B cell (primary cell): ENCODE measurements around the gene CRP. TPM values are rescaled to one million over a fixed set of nuclear protein-coding genes. Genes with fewer than 3 reads are reported as not detected.

ENCODE experiments used
- ATAC-seq: fragments of 200-7000 bp; cut with Tn5 transposase; one replicate; pipeline ENCODE4 v1.10.0; 2021; ENCODE audit warnings: low read depth, mild to moderate bottlenecking, moderate number of reproducible peaks, moderate library complexity
- CTCF ChIA-PET: fragments of 350-600 bp; sonication (Branson Sonifier 250); formaldehyde crosslinking; loops from one replicate; lab custom pipeline; 2021; ENCODE audit warnings: antibody characterized with exemption, inconsistent platforms; lab: Charles Lee
- POLR2A ChIA-PET: fragments of 350-600 bp; sonication (Branson Sonifier 250); formaldehyde crosslinking; loops from one replicate; lab custom pipeline; 2021; ENCODE audit warnings: antibody characterized with exemption; lab: Charles Lee
- DNase-seq: peaks from one replicate; pipeline ENCODE4 v3.0.0; 2013
- H2AFZ ChIP-seq: 2 replicates; pipeline ENCODE4 v1.6.1; 2012; ENCODE audit warnings: mild to moderate bottlenecking, low read depth, low read length; ENCODE audit not compliant: insufficient read depth, poor library complexity, severe bottlenecking
- H3K27ac ChIP-seq, 2 donors: 1 replicate in 1 of 2; 2 replicates in 1 of 2; pipeline ENCODE4 v1.5.1; 2012 to 2013; ENCODE audit warnings: low read length in 2 of 2, mild to moderate bottlenecking in 2 of 2, moderate library complexity in 1 of 2
- H3K27me3 ChIP-seq, 4 experiments: fragments of 200-600 bp in 1 of 4; sonication (generic) in 1 of 4; replicated peaks in 1 of 4; 1 replicate in 2 of 4; 2 replicates in 2 of 4; pipeline versions ENCODE4 v1.6.1 to v1.7.0; 2013 to 2016; ENCODE audit warnings: low read length in 3 of 4, mild to moderate bottlenecking in 2 of 4, mixed read lengths in 1 of 4, moderate library complexity in 1 of 4; ENCODE audit not compliant: insufficient read depth in 4 of 4, control insufficient read depth in 3 of 4; ENCODE audit errors: control extremely low read depth in 1 of 4
- H3K36me3 ChIP-seq, 2 experiments: replicated peaks in 1 of 2; 1 replicate in 1 of 2; 2 replicates in 1 of 2; pipeline versions ENCODE4 v1.6.1 to v1.7.1; 2013; ENCODE audit warnings: low read length in 1 of 2; ENCODE audit not compliant: insufficient read depth in 2 of 2, control insufficient read depth in 1 of 2; ENCODE audit errors: control extremely low read depth in 1 of 2, extremely low read depth in 1 of 2
- H3K4me1 ChIP-seq, 2 donors: fragments of 200-600 bp in 1 of 2; sonication (generic) in 1 of 2; 1 replicate in 1 of 2; 2 replicates in 1 of 2; pipeline versions ENCODE4 v1.5.1 to v1.6.1; 2013 to 2017; ENCODE audit warnings: low read length in 2 of 2; ENCODE audit not compliant: control insufficient read depth in 2 of 2, insufficient read depth in 2 of 2
- H3K4me2 ChIP-seq: replicated peaks from 2 replicates; pipeline ENCODE3; 2012; ENCODE audit warnings: mild to moderate bottlenecking, low read depth, low read length; ENCODE audit not compliant: poor library complexity, severe bottlenecking
- H3K4me3 ChIP-seq, 5 experiments: fragments of 200-600 bp in 1 of 5; sonication (generic) in 1 of 5; 1 replicate in 3 of 5; 2 replicates in 2 of 5; pipeline versions ENCODE4 v1.5.1 to v1.7.0; 2011 to 2016; ENCODE audit warnings: low read length in 4 of 5, mild to moderate bottlenecking in 4 of 5, low read depth in 2 of 5, control low read depth in 1 of 5, moderate library complexity in 1 of 5; ENCODE audit not compliant: insufficient read depth in 1 of 5; ENCODE audit errors: control extremely low read depth in 1 of 5, extremely low read depth in 1 of 5
- H3K79me2 ChIP-seq: fragments of 200-600 bp; sonication (generic); one replicate; pipeline ENCODE4 v1.6.0; 2016; ENCODE audit warnings: low read length; ENCODE audit not compliant: control insufficient read depth, insufficient read depth
- H3K9ac ChIP-seq: fragments of 200-600 bp; sonication (generic); 2 replicates; pipeline ENCODE4 v1.6.1; 2017; ENCODE audit warnings: mild to moderate bottlenecking, low read length, moderate library complexity
- H3K9me3 ChIP-seq, 3 donors: one replicate each; pipeline versions ENCODE4 v1.6.1 to v1.7.1; 2013; ENCODE audit warnings: low read length in 2 of 3; ENCODE audit not compliant: control insufficient read depth in 2 of 3, insufficient read depth in 1 of 3; ENCODE audit errors: control extremely low read depth in 1 of 3
- H4K20me1 ChIP-seq: 2 replicates; pipeline ENCODE4 v1.6.0; 2012; ENCODE audit warnings: mild to moderate bottlenecking, low read length; ENCODE audit not compliant: insufficient read depth, control insufficient read depth, poor library complexity, severe bottlenecking
- H3K27ac Mint-ChIP-seq: one replicate; pipeline ENCODE4 v1.8.0; 2021; ENCODE audit warnings: mixed read lengths
- H3K27me3 Mint-ChIP-seq: one replicate; pipeline ENCODE4 v1.8.0; 2021; ENCODE audit warnings: mixed read lengths
- H3K4me1 Mint-ChIP-seq: one replicate; pipeline ENCODE4 v1.8.0; 2021; ENCODE audit warnings: mixed read lengths
- H3K4me3 Mint-ChIP-seq: one replicate; pipeline ENCODE4 v1.8.0; 2021; ENCODE audit warnings: mixed read lengths
- H3K9me3 Mint-ChIP-seq: one replicate; pipeline ENCODE4 v1.8.0; 2022; ENCODE audit warnings: mixed read lengths; ENCODE audit not compliant: insufficient read depth
- EZH2 ChIP-seq: IDR thresholded peaks from 2 replicates; pipeline ENCODE4 v1.6.1; 2012; ENCODE audit warnings: borderline replicate concordance, low read depth, mild to moderate bottlenecking, moderate library complexity, low read length; ENCODE audit not compliant: insufficient read depth, poor library complexity, severe bottlenecking
- WGBS: methylation state at CpG from one replicate; pipeline ENCODE4 v1.1.5; 2013; ENCODE audit warnings: missing lambda C conversion rate; ENCODE audit not compliant: insufficient coverage; 5-methylcytosine and 5-hydroxymethylcytosine counted together
- intact Hi-C: fragments of 100-400 bp; cut with micrococcal nuclease; formaldehyde crosslinking; loops from one replicate; pipeline ENCODE4 v1.10.0; 2022
- polyA plus RNA-seq: library from polyadenylated mRNA; depleted of rRNA; stranded (reverse); fragments of >200 nt; gene quantifications from 2 replicates; pipeline ENCODE4 v1.2.3, GENCODE V29; 2012
- total RNA-seq, 2 donors: library from RNA; stranded (reverse); fragments of 120-200 nt in 1 of 2; gene quantifications; 1 replicate in 1 of 2; 2 replicates in 1 of 2; pipeline versions ENCODE4 v1.2.3 to v1.2.4, GENCODE V29; 2013 to 2022
- TF ChIP-seq, protein P1 (sequence below): fragments of 200-600 bp; IDR thresholded peaks from one replicate; pipeline ENCODE4 v1.8.0; 2022; ENCODE audit warnings: antibody characterized with exemption, mild to moderate bottlenecking

The CRP gene
- total and polyA plus RNA-seq, 2 donors (not counting 1 experiment from before 2014, with no cell fraction given): not detected

- H3K9me3 Mint-ChIP-seq: no peaks in the 10 kb centered on the region
- H3K27ac Mint-ChIP-seq: no peak overlapping the region
- Histone ChIP-seq H3K27ac (no peak overlapping the region), H3K4me3 (no peak overlapping the region), H3K9me3 (no peaks in the 10 kb centered on the region), H4K20me1 (no peaks in the 10 kb centered on the region), H3K36me3 (no peaks in the 10 kb centered on the region), H3K4me2 (no peak overlapping the region), H3K4me1 (no peaks in the 10 kb centered on the region), H3K9ac (no peak overlapping the region), H3K27me3 (peaks cover 0 to 3% (median 1%) of the 10 kb centered on the region in 4 experiments), H3K79me2 (no peaks in the 10 kb centered on the region), H2AFZ (no peak overlapping the region)
- no peak for TF ChIP-seq EZH2
- TF ChIP-seq, protein P1, sequence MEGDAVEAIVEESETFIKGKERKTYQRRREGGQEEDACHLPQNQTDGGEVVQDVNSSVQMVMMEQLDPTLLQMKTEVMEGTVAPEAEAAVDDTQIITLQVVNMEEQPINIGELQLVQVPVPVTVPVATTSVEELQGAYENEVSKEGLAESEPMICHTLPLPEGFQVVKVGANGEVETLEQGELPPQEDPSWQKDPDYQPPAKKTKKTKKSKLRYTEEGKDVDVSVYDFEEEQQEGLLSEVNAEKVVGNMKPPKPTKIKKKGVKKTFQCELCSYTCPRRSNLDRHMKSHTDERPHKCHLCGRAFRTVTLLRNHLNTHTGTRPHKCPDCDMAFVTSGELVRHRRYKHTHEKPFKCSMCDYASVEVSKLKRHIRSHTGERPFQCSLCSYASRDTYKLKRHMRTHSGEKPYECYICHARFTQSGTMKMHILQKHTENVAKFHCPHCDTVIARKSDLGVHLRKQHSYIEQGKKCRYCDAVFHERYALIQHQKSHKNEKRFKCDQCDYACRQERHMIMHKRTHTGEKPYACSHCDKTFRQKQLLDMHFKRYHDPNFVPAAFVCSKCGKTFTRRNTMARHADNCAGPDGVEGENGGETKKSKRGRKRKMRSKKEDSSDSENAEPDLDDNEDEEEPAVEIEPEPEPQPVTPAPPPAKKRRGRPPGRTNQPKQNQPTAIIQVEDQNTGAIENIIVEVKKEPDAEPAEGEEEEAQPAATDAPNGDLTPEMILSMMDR: no peak
- H3K4me1 Mint-ChIP-seq: no peaks in the 10 kb centered on the region
- intact Hi-C loops: no loop called here
- ChIA-PET POLR2A (no interaction called here), CTCF (no interaction called here)
- DNase-seq: no peak
- H3K4me3 Mint-ChIP-seq: no peak overlapping the region
- H3K27me3 Mint-ChIP-seq: peaks cover 13% of the 10 kb centered on the region
- ATAC-seq: no peak
Observed at GRCh38 chr1:159756397-159756796, 42.0 kb upstream of the CRP start.

GRCh38 chr1:159755451-159756007 lies 41.1 kb upstream of the CRP start:
- no peaks in the 10 kb centered on the region for H3K79me2 ChIP-seq
- no peaks in the 10 kb centered on the region for H3K36me3 ChIP-seq
- ChIA-PET CTCF (no interaction called here), POLR2A (no interaction called here)
- intact Hi-C loops: no loop called here
- H4K20me1 ChIP-seq: no peaks in the 10 kb centered on the region
- no peak overlapping the region for H3K4me3 ChIP-seq
- DNase-seq: no peak
- no peaks in the 10 kb centered on the region for H3K9me3 ChIP-seq
- H3K4me1 ChIP-seq: no peaks in the 10 kb centered on the region
- Mint-ChIP-seq H3K27me3 (peaks cover 13% of the 10 kb centered on the region), H3K27ac (no peak overlapping the region), H3K4me3 (no peak overlapping the region), H3K9me3 (no peaks in the 10 kb centered on the region), H3K4me1 (no peaks in the 10 kb centered on the region)
- H3K4me2 ChIP-seq: no peak overlapping the region
- no peak overlapping the region for H3K27ac ChIP-seq
- peaks cover 0 to 3% (median 1%) of the 10 kb centered on the region in 4 experiments for H3K27me3 ChIP-seq
- H2AFZ ChIP-seq: no peak overlapping the region
- H3K9ac ChIP-seq: no peak overlapping the region
- WGBS: 100% methylated on average over 1 of the region's 3 CpGs
- TF ChIP-seq, protein P1: no peak
- TF ChIP-seq EZH2: no peak
- ATAC-seq: no peak
